ENCODE measurements around the gene PALD1.

DNA sequence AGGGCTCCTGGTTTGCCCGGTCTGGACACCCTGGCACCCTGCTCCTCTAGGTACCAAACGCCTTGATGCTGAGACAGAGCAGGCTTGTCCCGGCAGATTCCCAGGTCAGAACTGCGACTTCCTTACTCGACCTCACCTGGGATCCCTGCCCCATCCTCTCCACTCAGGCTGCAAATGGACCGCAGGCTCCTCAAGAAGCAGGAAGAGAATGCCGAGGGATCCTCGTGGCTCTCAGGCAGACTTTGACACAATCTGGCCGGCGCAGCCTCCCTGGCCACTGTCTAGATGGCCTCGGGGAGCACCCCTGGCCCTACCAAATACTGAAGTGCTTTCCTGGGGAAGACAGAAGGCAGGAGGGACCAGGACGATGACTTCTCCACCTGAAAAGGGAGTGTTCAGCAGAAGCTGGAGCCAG lies 36.7 kb upstream of the PALD1 start:
- TF ChIP-seq CTCF (IDR thresholded peaks at IDR 0.05), result no peak
- TF ChIP-seq POLR2A (IDR thresholded peaks at IDR 0.05), result no peak

All from breast epithelium (tissue), 3 donors.